PC-9 (cell line): ENCODE measurements around the gene GFRA1. TPM values are rescaled to one million over a fixed set of nuclear protein-coding genes. Genes with fewer than 3 reads are reported as not detected.

Experiments
- BruUV-seq: library from RNA; stranded (reverse); fragments of 400-500 nt; replicated peaks from 2 replicates; lab custom pipeline; 2021; lab: Mats Ljungman, UMichigan
- CTCF ChIA-PET: fragments of 300-600 bp; sonication (Branson Sonifier 250); formaldehyde crosslinking; loops from one replicate; lab custom pipeline; 2022; ENCODE audit warnings: antibody characterized with exemption; lab: Charles Lee
- POLR2A ChIA-PET: fragments of 300-600 bp; sonication (Branson Sonifier 250); formaldehyde crosslinking; loops from one replicate; lab custom pipeline; 2022; ENCODE audit warnings: antibody characterized with exemption; ENCODE audit not compliant: unreplicated experiment; lab: Charles Lee
- DNase-seq, 2 experiments: peaks; one replicate each; pipeline versions ENCODE4 v3.0.0 to v3.0.0-alpha.2; 2015 to 2022; ENCODE audit warnings: mixed read lengths in 1 of 2
- H2AFZ ChIP-seq: fragments of 200-600 bp; sonication (generic); 2 replicates; pipeline ENCODE4 v1.8.1; 2017; ENCODE audit warnings: antibody characterized with exemption
- H3F3A ChIP-seq: fragments of 200-600 bp; sonication (generic); 2 replicates; pipeline ENCODE4 v1.8.1; 2017; ENCODE audit warnings: antibody characterized with exemption, mild to moderate bottlenecking, low read depth; ENCODE audit not compliant: insufficient read depth
- H3K27ac ChIP-seq: fragments of 200-600 bp; sonication (generic); 2 replicates; pipeline ENCODE4 v1.6.1; 2016; ENCODE audit warnings: mixed run types
- H3K27me3 ChIP-seq: fragments of 200-600 bp; sonication (generic); 2 replicates; pipeline ENCODE4 v1.6.1; 2016; ENCODE audit warnings: low read depth, mixed run types; ENCODE audit not compliant: insufficient read depth
- H3K36me3 ChIP-seq: fragments of 200-600 bp; sonication (generic); 2 replicates; pipeline ENCODE4 v1.6.1; 2016; ENCODE audit warnings: low read depth, mixed run types
- H3K4me1 ChIP-seq: fragments of 200-600 bp; sonication (generic); replicated peaks from 2 replicates; pipeline ENCODE4 v1.6.1; 2016; ENCODE audit warnings: mixed run types; ENCODE audit not compliant: insufficient read depth
- H3K4me2 ChIP-seq: fragments of 200-600 bp; sonication (generic); 2 replicates; pipeline ENCODE4 v1.6.1; 2017; ENCODE audit warnings: mixed run types
- H3K4me3 ChIP-seq: fragments of 200-600 bp; sonication (generic); 2 replicates; pipeline ENCODE4 v1.6.1; 2016; ENCODE audit warnings: mixed run types
- H3K79me2 ChIP-seq: fragments of 200-600 bp; sonication (generic); 2 replicates; pipeline ENCODE4 v1.6.1; 2017; ENCODE audit warnings: low read depth, mixed run types
- H3K9me2 ChIP-seq: fragments of 200-600 bp; sonication (generic); 2 replicates; pipeline ENCODE4 v1.8.1; 2017; ENCODE audit warnings: mild to moderate bottlenecking; ENCODE audit not compliant: insufficient read depth
- H3K9me3 ChIP-seq: fragments of 200-600 bp; sonication (generic); 2 replicates; pipeline ENCODE4 v1.8.1; 2016; ENCODE audit warnings: low read depth; ENCODE audit not compliant: insufficient read depth
- H4K20me1 ChIP-seq: fragments of 200-600 bp; sonication (generic); 2 replicates; pipeline ENCODE4 v1.8.1; 2017; ENCODE audit not compliant: insufficient read depth
- EZH2 ChIP-seq: fragments of 200-600 bp; sonication (generic); IDR thresholded peaks from 2 replicates; pipeline ENCODE4 v1.8.0; 2017; ENCODE audit warnings: antibody characterized with exemption, low read depth
- intact Hi-C: fragments of 100-400 bp; cut with micrococcal nuclease; formaldehyde crosslinking; loops from one replicate; pipeline ENCODE4 v1.10.0; 2022; ENCODE audit not compliant: unreplicated experiment
- total RNA-seq: library from RNA; stranded (reverse); gene quantifications from 2 replicates; pipeline ENCODE4 v1.2.3, GENCODE V29; 2021
- TF ChIP-seq, protein P1 (sequence below): fragments of 200-600 bp; sonication (generic); conservative IDR thresholded peaks from 2 replicates; pipeline ENCODE4 v1.6.1; 2017; ENCODE audit warnings: mixed run types, antibody characterized with exemption, mild to moderate bottlenecking, moderate library complexity

The GFRA1 gene
- total RNA-seq, 1 experiment from 2014 or later: 0.11 TPM

DNA sequence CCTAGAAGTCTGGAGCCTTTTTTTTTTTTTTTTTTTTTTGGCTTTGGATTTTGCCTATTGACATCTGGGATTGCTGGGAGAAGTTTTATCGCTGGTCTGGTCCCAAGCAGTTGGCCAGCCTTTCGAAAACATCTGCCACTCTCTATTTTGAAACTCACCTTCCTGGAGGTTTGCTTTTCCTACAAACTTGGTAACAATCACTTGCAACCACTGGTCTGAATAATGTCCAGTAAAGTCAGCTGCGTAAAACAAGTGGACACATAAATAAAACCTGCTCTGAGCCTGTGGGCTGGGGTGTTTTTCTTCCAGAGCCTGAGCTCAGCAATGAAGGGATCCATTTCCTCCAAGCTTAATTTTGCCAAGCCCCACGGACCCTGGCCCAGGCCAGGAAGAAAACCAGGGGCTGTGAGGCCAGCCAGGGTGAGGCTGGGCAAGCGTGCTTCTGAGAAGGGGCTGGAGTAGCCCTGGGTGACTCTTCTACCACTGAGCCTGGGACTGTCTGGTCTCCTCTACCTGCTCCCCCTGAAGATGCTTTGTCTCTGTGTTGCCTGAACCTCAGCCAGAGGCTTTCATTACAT is 202.2 kb downstream of the GFRA1 start:
- Histone ChIP-seq H4K20me1 (no peaks in the 10 kb centered on the region), H3K9me3 (no peaks in the 10 kb centered on the region), H3K27ac (no peak overlapping the region), H3K9me2 (no peaks in the 10 kb centered on the region), H2AFZ (no peak overlapping the region), H3K4me3 (no peak overlapping the region), H3K4me1 (no peaks in the 10 kb centered on the region), H3K79me2 (no peaks in the 10 kb centered on the region), H3K27me3 (peaks cover 2% of the 10 kb centered on the region; the same call in 1 of the 2 replicates), H3K4me2 (no peak overlapping the region), H3K36me3 (no peaks in the 10 kb centered on the region), H3F3A (no peaks in the 10 kb centered on the region)
- intact Hi-C loops: no loop called here
- TF ChIP-seq, protein P1, sequence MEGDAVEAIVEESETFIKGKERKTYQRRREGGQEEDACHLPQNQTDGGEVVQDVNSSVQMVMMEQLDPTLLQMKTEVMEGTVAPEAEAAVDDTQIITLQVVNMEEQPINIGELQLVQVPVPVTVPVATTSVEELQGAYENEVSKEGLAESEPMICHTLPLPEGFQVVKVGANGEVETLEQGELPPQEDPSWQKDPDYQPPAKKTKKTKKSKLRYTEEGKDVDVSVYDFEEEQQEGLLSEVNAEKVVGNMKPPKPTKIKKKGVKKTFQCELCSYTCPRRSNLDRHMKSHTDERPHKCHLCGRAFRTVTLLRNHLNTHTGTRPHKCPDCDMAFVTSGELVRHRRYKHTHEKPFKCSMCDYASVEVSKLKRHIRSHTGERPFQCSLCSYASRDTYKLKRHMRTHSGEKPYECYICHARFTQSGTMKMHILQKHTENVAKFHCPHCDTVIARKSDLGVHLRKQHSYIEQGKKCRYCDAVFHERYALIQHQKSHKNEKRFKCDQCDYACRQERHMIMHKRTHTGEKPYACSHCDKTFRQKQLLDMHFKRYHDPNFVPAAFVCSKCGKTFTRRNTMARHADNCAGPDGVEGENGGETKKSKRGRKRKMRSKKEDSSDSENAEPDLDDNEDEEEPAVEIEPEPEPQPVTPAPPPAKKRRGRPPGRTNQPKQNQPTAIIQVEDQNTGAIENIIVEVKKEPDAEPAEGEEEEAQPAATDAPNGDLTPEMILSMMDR: no peak
- TF ChIP-seq EZH2: no peak
- BruUV-seq: no TSS peak
- ChIA-PET CTCF (no interaction called here), POLR2A (no interaction called here)
- DNase-seq: no peak

DNA sequence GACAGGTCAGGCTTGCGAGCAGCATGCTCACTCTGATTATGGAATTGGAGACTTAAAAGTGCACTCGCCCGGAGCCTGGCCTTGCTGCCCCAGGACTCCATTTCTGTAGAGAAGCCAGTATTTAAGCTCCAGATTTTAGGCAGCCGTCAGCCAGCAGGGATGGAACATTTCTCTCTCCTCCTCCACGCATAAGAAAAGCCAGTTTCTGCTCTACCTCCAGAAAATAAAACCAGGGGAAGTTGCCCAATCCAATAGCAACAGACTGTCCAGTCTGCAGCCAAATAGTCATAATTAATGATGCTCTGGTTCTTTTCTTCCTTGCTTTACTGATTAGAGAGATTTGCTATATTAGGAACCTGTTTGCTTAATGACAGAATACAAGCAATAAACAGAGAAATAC is 203.2 kb downstream of the GFRA1 start:
- CTCF ChIA-PET: no interaction called here
- intact Hi-C loops: no loop called here
- TF ChIP-seq EZH2: no peak
- TF ChIP-seq, protein P1: no peak
- Histone ChIP-seq H3K79me2 (no peaks in the 10 kb centered on the region), H3K9me2 (no peaks in the 10 kb centered on the region), H4K20me1 (no peaks in the 10 kb centered on the region), H3K4me3 (no peak overlapping the region), H3K4me2 (no peak overlapping the region), H3K27me3 (no peaks in the 10 kb centered on the region; the same call in 1 of the 2 replicates), H3K36me3 (no peaks in the 10 kb centered on the region), H3K9me3 (no peaks in the 10 kb centered on the region), H3K27ac (no peak overlapping the region), H3K4me1 (no peaks in the 10 kb centered on the region), H2AFZ (no peak overlapping the region), H3F3A (no peaks in the 10 kb centered on the region)
- POLR2A ChIA-PET: no interaction called here
- no TSS peak for BruUV-seq
- DNase-seq: no peak

DNA sequence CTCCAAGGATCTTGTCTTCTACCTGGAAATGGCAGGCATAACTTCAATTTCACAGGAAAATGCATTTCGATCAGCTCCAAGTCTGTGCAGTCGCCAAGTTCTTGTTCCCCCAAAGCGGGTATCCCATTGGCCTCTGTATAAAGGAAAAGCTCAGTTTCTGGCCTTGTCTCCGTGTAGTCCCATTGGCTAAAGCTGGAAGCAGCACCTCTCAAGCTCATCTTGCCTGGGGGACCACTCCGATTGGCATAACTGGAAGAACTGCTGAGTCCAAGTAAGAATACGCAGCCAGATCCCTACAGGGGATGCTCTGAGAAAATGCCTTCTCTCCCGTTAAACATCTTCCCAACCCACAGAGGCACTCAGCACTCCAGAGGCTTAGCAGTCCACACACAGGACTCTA is 205.2 kb downstream of the GFRA1 start:
- Histone ChIP-seq H2AFZ (no peak overlapping the region), H4K20me1 (no peaks in the 10 kb centered on the region), H3K4me2 (no peak overlapping the region), H3F3A (no peaks in the 10 kb centered on the region), H3K79me2 (no peaks in the 10 kb centered on the region), H3K27me3 (no peaks in the 10 kb centered on the region; the same call in none of the 2 replicates), H3K9me3 (no peaks in the 10 kb centered on the region), H3K27ac (no peak overlapping the region), H3K4me1 (no peaks in the 10 kb centered on the region), H3K9me2 (no peaks in the 10 kb centered on the region), H3K36me3 (no peaks in the 10 kb centered on the region), H3K4me3 (no peak overlapping the region)
- TF ChIP-seq, protein P1: no peak
- no peak for TF ChIP-seq EZH2
- ChIA-PET CTCF (no interaction called here), POLR2A (no interaction called here)
- DNase-seq: no peak
- BruUV-seq: no TSS peak
- intact Hi-C loops: no loop called here
